ENCODE measurements around the gene USP38. TPM values are rescaled to one million over a fixed set of nuclear protein-coding genes. Genes with fewer than 3 reads are reported as not detected.

Gene USP38
- polyA plus RNA-seq, 1 of the 3 experiments (the other 2 are of a cell fraction) = 4.3 TPM

DNA sequence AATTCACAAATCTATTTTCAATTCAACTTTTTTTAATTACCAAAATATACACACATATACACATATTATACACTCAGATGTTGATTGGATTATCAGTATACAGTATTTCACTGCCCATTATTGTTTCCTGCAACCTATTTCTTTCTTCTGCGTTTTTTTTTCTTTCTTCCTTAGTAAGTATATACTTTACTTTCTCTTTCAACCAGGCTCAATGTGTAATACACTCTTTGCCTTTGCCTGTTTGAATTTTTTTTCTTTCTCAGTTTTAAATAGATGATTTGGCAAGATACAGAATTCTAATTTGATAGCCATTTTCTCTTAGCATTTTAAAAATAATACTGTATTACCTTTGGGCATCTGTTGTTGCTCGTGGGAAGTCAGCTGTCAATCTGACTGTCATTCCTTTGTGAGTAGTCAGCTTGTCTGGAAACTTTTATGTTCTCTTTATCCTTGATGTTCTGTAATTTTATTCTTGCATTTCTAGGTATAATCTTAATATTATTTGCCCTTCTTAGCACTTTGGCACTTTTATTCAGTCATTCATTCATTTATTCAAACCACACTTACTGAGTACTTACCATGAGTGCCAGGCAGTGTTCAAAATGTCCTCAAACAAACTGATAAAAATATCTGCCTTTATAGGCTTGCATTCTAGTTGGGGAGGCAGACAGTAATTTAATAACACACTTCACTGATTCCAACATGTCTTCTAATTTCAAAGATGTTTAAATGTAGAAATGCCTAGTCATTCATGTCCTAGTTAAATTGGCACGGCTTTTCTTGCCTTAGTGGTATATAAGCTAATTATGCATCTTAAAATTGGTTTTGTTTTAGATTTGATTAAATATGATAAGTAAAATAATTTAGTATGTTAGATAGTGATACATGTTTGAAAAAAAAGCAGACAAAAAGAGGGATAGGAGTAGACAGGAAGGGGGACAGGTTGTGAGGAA is 3.7 kb downstream of the USP38 start (continued):
- TF ChIP-seq MEF2A (IDR thresholded peaks at IDR 0.05; ENCODE audit: borderline replicate concordance, low read depth) = no peak
- TF ChIP-seq GATA2 (CRISPR knock-in tag; IDR thresholded peaks at IDR 0.05) = no peak

DNA sequence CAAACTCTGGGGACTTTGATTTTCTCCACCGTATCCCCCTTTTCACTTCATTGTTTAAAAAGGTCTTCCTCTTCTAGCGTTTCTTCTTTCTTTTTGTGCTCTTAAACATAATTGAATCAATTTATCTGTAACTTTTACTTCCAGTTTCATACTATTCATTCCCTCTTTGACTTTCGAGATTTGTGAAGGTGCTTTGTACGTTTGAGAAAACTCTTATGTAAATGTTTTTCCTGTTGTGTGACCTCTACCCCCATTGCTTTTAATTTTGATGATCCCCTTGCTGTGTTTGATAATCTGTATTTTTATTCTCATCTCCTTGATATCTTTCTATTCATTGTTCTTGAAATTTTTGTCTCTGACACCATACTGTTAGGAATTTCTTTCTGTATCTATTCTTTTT is 4.8 kb downstream of the USP38 start:
- Histone ChIP-seq H3F3A (replicated peaks; ENCODE audit: insufficient read depth) (peaks cover 6% of the 10 kb centered on the region), H3K79me2 (ENCODE audit: insufficient read depth) (peaks cover 86% of the 10 kb centered on the region), H3K9me3 (no peaks in the 10 kb centered on the region), H3K27ac (ENCODE audit: low read depth in 2 of 2, low read length in 1 of 2) (no peak overlapping the region), H3K9ac (peak overlapping the region; percentile 84; the same call in 1 of the 2 replicates), H3K4me3 (ENCODE audit: low read depth in 2 of 2, low read length in 1 of 2) (peak overlapping the region in 1 of 2 experiments; percentile 90; a peak in 1 of 4 replicates), H3K36me3 (replicated peaks in 1 of 2; ENCODE audit: control insufficient read depth in 1 of 2, insufficient read depth in 2 of 2, low read length in 1 of 2) (peaks cover 52 to 55% of the 10 kb centered on the region in 2 experiments), H3K4me1 (ENCODE audit: control insufficient read depth in 1 of 2, insufficient read depth in 2 of 2, low read depth in 1 of 2, low read length in 1 of 2) (peaks cover 12 to 15% of the 10 kb centered on the region in 2 experiments; a peak in 3 of 4 replicates), H3K27me3 (ENCODE audit: insufficient read depth) (no peaks in the 10 kb centered on the region), H2AFZ (ENCODE audit: low read depth) (no peak overlapping the region), H4K20me1 (ENCODE audit: insufficient read depth) (peaks cover 37% of the 10 kb centered on the region), H3K4me2 (peak overlapping the region; percentile 95), H3K9me2 (no peaks in the 10 kb centered on the region)
- ChIA-PET CTCF (no interaction called here), POLR2A (no interaction called here)
- no peak for DNase-seq
- TF ChIP-seq RAD21 (IDR thresholded peaks at IDR 0.05; ENCODE audit: low read length) (no peak), RFX5 (IDR thresholded peaks at IDR 0.05; ENCODE audit: low read length) (no peak), RXRA (IDR thresholded peaks at IDR 0.05; ENCODE audit: borderline replicate concordance, low read depth) (no peak), FOXJ3 (CRISPR knock-in tag; IDR thresholded peaks at IDR 0.05) (no peak), YY1 (IDR thresholded peaks at IDR 0.05; ENCODE audit: low read depth) (no peak), TCF12 (IDR thresholded peaks at IDR 0.05) (no peak)
- TF ChIP-seq, protein P1, sequence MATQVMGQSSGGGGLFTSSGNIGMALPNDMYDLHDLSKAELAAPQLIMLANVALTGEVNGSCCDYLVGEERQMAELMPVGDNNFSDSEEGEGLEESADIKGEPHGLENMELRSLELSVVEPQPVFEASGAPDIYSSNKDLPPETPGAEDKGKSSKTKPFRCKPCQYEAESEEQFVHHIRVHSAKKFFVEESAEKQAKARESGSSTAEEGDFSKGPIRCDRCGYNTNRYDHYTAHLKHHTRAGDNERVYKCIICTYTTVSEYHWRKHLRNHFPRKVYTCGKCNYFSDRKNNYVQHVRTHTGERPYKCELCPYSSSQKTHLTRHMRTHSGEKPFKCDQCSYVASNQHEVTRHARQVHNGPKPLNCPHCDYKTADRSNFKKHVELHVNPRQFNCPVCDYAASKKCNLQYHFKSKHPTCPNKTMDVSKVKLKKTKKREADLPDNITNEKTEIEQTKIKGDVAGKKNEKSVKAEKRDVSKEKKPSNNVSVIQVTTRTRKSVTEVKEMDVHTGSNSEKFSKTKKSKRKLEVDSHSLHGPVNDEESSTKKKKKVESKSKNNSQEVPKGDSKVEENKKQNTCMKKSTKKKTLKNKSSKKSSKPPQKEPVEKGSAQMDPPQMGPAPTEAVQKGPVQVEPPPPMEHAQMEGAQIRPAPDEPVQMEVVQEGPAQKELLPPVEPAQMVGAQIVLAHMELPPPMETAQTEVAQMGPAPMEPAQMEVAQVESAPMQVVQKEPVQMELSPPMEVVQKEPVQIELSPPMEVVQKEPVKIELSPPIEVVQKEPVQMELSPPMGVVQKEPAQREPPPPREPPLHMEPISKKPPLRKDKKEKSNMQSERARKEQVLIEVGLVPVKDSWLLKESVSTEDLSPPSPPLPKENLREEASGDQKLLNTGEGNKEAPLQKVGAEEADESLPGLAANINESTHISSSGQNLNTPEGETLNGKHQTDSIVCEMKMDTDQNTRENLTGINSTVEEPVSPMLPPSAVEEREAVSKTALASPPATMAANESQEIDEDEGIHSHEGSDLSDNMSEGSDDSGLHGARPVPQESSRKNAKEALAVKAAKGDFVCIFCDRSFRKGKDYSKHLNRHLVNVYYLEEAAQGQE (IDR thresholded peaks at IDR 0.05; ENCODE audit: low read depth, low read length) = no peak
- TF ChIP-seq, protein P2, sequence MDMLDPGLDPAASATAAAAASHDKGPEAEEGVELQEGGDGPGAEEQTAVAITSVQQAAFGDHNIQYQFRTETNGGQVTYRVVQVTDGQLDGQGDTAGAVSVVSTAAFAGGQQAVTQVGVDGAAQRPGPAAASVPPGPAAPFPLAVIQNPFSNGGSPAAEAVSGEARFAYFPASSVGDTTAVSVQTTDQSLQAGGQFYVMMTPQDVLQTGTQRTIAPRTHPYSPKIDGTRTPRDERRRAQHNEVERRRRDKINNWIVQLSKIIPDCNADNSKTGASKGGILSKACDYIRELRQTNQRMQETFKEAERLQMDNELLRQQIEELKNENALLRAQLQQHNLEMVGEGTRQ (IDR thresholded peaks at IDR 0.05; ENCODE audit: borderline replicate concordance, low read depth, low read length) = no peak
- TF ChIP-seq, protein P3, sequence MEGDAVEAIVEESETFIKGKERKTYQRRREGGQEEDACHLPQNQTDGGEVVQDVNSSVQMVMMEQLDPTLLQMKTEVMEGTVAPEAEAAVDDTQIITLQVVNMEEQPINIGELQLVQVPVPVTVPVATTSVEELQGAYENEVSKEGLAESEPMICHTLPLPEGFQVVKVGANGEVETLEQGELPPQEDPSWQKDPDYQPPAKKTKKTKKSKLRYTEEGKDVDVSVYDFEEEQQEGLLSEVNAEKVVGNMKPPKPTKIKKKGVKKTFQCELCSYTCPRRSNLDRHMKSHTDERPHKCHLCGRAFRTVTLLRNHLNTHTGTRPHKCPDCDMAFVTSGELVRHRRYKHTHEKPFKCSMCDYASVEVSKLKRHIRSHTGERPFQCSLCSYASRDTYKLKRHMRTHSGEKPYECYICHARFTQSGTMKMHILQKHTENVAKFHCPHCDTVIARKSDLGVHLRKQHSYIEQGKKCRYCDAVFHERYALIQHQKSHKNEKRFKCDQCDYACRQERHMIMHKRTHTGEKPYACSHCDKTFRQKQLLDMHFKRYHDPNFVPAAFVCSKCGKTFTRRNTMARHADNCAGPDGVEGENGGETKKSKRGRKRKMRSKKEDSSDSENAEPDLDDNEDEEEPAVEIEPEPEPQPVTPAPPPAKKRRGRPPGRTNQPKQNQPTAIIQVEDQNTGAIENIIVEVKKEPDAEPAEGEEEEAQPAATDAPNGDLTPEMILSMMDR (IDR thresholded peaks at IDR 0.05) = no peak
- 84% methylated on average over 4 of the region's 4 CpGs for WGBS (ENCODE audit: low lambda C conversion rate)

All from SK-N-SH (cell line).